Peyer's patch (tissue), 4 donors: ENCODE measurements around the gene EFCAB8. TPM values are rescaled to one million over a fixed set of nuclear protein-coding genes. Genes with fewer than 3 reads are reported as not detected.

Source experiments
- DNase-seq, 3 donors: peaks; one replicate each; pipeline ENCODE4 v3.0.0-alpha.2; 2017 to 2019
- H3K27ac ChIP-seq, 4 donors: fragments of 200-600 bp; sonication (generic); one replicate each; pipeline ENCODE4 v1.5.1; 2016 to 2019
- H3K27me3 ChIP-seq, 2 donors: fragments of 200-600 bp; sonication (generic); one replicate each; pipeline ENCODE4 v1.5.1; 2019
- H3K36me3 ChIP-seq, 3 donors: fragments of 200-600 bp; sonication (generic); one replicate each; pipeline ENCODE4 v1.5.1; 2016 to 2019
- H3K4me1 ChIP-seq, 4 donors: fragments of 200-600 bp; sonication (generic); one replicate each; pipeline ENCODE4 v1.5.1; 2016 to 2019
- H3K4me3 ChIP-seq, 4 donors: fragments of 200-600 bp; sonication (generic); 1 replicate in 3 of 4; 2 replicates in 1 of 4; pipeline ENCODE4 v1.5.1; 2016 to 2019; ENCODE audit warnings: mild to moderate bottlenecking in 1 of 4
- H3K9me3 ChIP-seq, 4 donors: fragments of 200-600 bp; sonication (generic); one replicate each; pipeline ENCODE4 v1.5.1; 2016 to 2019; ENCODE audit warnings: mild to moderate bottlenecking in 1 of 4
- CTCF ChIP-seq, 6 experiments: fragments of 450-650 bp in 4 of 6; fragments of 200-600 bp in 2 of 6; sonication (generic) in 1 of 6; IDR thresholded peaks; one replicate each; pipeline ENCODE4 v1.5.1; 2017 to 2019; ENCODE audit warnings: antibody characterized with exemption in 6 of 6, mild to moderate bottlenecking in 3 of 6, moderate library complexity in 1 of 6
- POLR2A ChIP-seq, 2 donors: fragments of 450-650 bp; IDR thresholded peaks; one replicate each; pipeline ENCODE4 v1.5.1; 2017; ENCODE audit warnings: antibody characterized with exemption in 2 of 2, mild to moderate bottlenecking in 2 of 2, moderate library complexity in 2 of 2
- total RNA-seq, 4 donors: library from RNA; depleted of rRNA; stranded (reverse); fragments of >200 nt; gene quantifications; one replicate each; pipeline ENCODE4 v1.1.0, GENCODE V29; 2016

EFCAB8 gene
- total RNA-seq, 4 donors from 2014 or later, result 0.83 TPM; not detected in 3

GRCh38 chr20:33005132-33005566 lies 146.4 kb downstream of the EFCAB8 start:
- DNase-seq, result no peak
- no peaks in the 10 kb centered on the region for H3K4me1 ChIP-seq
- H3K27me3 ChIP-seq, result no peaks in the 10 kb centered on the region
- TF ChIP-seq CTCF (IDR thresholded peaks at IDR 0.05) (peak; percentile 22 to 59 (median 39)), POLR2A (IDR thresholded peaks at IDR 0.05) (no peak)
- H3K9me3 ChIP-seq, result no peaks in the 10 kb centered on the region
- H3K27ac ChIP-seq, result no peak overlapping the region
- no peak overlapping the region for H3K4me3 ChIP-seq
- H3K36me3 ChIP-seq, result no peaks in the 10 kb centered on the region

- H3K4me3 ChIP-seq, result no peak overlapping the region
- H3K27ac ChIP-seq, result no peak overlapping the region
- no peaks in the 10 kb centered on the region for H3K4me1 ChIP-seq
- no peak for TF ChIP-seq CTCF (IDR thresholded peaks at IDR 0.05)
- no peak for TF ChIP-seq POLR2A (IDR thresholded peaks at IDR 0.05)
- H3K27me3 ChIP-seq, result no peaks in the 10 kb centered on the region
- H3K36me3 ChIP-seq, result no peaks in the 10 kb centered on the region
- peak in 1 of 3 donors; percentile 10 for DNase-seq
- H3K9me3 ChIP-seq, result no peaks in the 10 kb centered on the region
These were observed 147.4 kb downstream of the EFCAB8 start for GRCh38 chr20:33005908-33006775.

- no peak overlapping the region for H3K4me3 ChIP-seq
- no peaks in the 10 kb centered on the region for H3K9me3 ChIP-seq
- TF ChIP-seq CTCF (IDR thresholded peaks at IDR 0.05) (no peak), POLR2A (IDR thresholded peaks at IDR 0.05) (no peak)
- H3K36me3 ChIP-seq, result no peaks in the 10 kb centered on the region
- no peaks in the 10 kb centered on the region for H3K27me3 ChIP-seq
- no peaks in the 10 kb centered on the region for H3K4me1 ChIP-seq
- H3K27ac ChIP-seq, result no peak overlapping the region
- peak in 1 of 3 donors; percentile 15 for DNase-seq
These were observed 148.2 kb downstream of the EFCAB8 start for GRCh38 chr20:33006776-33007375.

GRCh38 chr20:33007376-33008335 lies 148.9 kb downstream of the EFCAB8 start, which contains the start of gene BPIFB2:
BPIFB2 (plus strand) TSS chr20:33007704; CDS start chr20:33008575, 871 bp downstream.
- peak in 1 of 3 donors; percentile 27 for DNase-seq
- H3K4me1 ChIP-seq, result no peaks in the 10 kb centered on the region
- H3K9me3 ChIP-seq, result no peaks in the 10 kb centered on the region
- H3K4me3 ChIP-seq, result no peak within 1 kb of the TSS
- no peaks in the 10 kb centered on the region for H3K27me3 ChIP-seq
- TF ChIP-seq POLR2A (IDR thresholded peaks at IDR 0.05) (no peak), CTCF (IDR thresholded peaks at IDR 0.05) (no peak)
- H3K36me3 ChIP-seq, result no peaks in the 10 kb centered on the region
- H3K27ac ChIP-seq, result no peak within 1 kb of the TSS
